GM10847 (cell line): Measurements from ENCODE around the gene SPRTN.

Source experiments
- POLR2A ChIP-seq: IDR thresholded peaks from 2 replicates; pipeline ENCODE4 v1.6.1; 2011; ENCODE audit not compliant: insufficient read length; ENCODE audit errors: extremely low read depth

SPRTN gene, protein sequence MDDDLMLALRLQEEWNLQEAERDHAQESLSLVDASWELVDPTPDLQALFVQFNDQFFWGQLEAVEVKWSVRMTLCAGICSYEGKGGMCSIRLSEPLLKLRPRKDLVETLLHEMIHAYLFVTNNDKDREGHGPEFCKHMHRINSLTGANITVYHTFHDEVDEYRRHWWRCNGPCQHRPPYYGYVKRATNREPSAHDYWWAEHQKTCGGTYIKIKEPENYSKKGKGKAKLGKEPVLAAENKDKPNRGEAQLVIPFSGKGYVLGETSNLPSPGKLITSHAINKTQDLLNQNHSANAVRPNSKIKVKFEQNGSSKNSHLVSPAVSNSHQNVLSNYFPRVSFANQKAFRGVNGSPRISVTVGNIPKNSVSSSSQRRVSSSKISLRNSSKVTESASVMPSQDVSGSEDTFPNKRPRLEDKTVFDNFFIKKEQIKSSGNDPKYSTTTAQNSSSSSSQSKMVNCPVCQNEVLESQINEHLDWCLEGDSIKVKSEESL

DNA sequence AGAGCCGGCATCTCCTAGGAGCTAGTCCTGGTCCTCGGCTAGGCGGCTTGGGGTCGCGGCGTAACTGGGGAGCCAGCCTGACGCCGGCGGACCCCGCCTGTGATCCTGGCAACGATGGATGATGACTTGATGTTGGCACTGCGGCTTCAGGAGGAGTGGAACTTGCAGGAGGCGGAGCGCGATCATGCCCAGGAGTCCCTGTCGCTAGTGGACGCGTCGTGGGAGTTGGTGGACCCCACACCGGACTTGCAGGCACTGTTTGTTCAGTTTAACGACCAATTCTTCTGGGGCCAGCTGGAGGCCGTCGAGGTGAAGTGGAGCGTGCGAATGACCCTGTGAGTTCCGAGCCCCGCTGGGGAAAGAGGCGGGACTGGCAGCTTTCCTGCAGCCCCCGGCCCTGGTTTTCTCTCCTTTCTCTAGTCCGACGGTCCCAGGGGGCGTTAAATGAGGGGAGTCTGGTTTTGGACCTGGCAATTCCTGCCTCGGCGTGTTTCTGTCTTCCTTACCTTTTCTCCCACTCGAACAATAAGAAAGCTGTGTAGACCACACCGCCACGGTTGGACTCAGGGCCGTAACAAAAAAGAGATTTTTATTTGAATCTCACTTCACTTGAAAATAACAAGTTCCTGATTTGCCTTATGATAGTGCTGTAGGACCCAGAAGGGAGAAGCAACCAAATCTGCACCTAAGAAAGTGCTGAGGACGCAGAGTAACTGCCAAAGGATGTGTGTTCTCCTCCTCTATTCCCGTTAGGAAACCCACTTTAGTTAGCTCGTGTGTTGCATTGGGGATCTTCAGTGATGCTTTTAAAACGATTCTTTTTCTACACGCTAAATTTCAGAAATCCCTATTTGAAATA is at the start of gene SPRTN:
Gene SPRTN (plus strand): TSS at position 24 of the 859 bp plus-strand sequence. CDS start 91 bp downstream, at position 115.
- TF ChIP-seq POLR2A: peak; percentile 59

DNA sequence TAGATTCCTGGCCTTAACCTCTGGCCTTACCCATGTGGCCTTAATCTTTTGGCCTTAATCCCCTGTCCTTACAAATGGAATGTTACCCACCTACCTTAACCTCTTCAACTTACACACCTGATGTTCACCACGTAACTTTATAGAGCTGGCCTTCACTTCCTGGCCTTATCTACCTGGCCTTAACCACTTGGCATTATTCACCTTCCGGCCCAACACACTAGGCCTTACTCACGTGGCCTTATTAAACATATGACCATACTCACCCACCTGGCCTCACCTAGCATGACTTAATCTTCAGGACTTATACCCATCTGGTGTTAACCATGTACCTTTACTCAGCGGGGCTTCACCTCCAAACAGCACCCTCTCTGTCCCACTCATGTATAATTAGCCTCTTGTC is 42.2 kb upstream of the SPRTN start:
- TF ChIP-seq POLR2A: no peak

DNA sequence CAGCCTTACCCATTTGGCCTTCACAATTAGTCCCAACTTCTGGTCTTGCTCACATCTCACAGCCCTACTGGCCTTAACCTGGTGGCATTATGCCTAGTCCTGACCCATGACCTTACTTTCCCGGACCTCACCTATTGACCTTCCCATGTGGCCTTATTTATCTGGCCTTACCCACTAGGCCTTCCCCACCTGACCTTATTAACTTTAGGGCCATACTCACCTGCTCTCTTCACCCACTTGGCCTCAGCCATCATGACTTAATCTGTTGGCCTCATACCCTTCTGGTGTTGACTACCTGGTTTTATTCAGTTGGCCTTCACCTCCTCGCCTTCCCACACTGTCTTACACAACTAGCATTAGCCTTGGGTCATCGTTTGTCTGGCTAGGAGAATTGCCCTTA is 36.1 kb upstream of the SPRTN start:
- TF ChIP-seq POLR2A: no peak

DNA sequence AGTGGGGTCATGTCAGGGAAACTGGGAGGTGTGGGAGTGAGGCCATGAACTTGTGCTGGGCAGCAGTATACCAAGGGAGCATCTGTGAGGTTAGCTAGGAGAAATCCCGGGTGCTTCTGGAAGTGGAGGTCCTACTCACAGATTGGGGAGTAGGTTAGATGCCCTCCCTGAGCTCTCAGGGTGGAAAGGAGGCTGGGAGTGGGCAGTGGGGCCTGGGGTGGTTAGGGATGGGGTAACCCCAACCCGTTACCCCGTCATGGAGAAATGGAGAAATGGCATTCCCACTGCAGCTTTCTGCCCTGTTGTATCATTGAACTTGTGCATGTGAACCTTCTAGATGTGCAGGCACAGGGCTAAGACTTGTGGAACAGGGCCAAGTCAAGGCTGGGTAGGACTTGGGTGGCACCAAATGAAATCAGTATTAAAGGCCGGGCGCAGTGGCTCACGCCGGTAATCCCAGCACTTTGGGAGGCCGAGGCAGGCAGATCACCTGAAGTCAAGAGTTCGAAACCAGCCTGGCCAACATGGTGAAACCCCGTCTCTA is 27.6 kb upstream of the SPRTN start:
- TF ChIP-seq POLR2A: no peak

DNA sequence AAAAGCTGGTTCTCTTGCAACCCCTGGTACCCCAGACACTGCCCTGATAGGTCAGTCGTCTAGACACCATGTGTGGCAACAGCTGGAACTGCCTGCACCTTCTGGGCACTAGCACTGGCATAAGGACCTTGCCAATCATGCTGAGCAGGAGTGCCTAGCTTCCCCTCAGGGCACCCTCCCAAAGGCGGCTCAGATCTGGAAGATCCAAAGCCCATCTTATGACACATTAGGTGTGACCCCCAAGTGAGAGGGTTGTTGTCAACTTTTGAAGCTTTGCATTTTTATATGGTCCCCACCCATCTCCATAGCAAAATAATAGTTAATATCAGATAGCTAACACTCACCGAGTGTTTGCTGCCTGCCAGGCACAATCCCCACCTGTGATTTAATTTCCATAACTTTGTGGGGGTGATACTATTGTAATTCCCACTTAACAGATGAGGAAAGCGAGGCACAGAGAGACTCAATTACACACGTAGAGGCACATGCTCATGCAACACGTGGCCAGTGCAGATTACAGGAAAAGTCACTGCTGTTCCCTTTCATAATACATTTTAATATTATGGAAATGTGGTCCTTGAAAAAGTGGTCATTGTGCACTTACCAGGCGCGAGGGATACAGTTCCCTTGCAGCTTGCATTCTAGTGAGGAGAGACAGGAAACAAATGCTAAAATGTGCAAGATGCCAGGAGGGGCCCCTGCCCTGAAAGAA is 26.2 kb upstream of the SPRTN start:
- TF ChIP-seq POLR2A: no peak

DNA sequence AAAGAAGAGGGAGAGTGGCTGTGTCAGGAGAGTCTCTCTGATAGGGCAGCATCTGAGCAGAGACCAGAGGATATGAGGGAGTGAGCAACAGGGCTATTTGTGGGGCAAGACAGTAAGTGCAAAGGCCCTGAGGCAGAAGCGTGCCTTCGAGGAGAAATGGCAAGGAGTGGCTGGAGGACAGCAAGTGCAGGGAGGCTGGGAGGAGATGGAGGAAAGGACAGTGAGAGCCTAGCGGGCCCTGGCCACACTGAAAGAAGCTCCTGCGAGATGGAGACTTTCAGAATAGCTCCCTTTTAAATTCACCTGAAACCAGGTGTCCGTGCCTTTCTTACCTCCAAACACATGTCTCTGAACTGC is 25.7 kb upstream of the SPRTN start:
- no peak for TF ChIP-seq POLR2A

DNA sequence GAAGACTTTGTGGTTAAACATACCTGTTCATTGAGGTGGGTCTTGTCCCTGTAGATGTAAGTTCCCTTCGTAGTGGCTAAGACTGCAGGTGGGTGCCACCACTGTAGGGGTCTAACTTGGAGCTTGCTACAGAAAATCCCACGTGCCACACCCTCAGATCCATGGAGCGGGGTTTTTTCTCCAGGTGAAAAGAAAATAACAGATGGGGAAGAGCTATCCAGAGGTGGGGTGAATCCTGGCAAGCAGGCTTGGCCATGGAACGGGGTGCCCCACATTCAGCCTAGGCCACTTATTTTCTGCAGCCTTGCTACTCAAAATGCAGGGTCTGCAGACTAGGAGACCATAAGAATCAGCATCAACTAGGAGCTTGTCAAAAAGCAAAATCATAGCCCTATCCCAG is 24.4 kb upstream of the SPRTN start:
- TF ChIP-seq POLR2A: no peak

DNA sequence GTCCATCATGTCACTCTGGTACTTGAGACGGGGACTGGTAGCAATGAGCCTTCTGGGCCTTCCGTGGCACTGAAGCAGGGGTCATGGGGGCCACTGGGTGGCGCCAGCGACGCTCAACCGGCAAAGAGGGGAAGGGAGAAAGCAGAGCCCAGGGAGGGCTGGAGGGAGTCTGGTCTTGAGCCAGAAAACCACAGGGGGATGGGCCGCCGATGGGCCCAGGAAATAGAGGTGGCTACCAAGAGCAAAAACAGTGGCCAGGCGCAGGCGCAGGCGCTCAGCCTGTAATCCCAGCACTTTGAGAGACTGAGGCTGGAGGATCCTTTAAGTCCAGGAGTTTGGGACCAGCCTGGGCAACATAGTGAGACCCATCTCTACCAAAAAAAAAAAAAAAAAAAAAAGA is 22.2 kb upstream of the SPRTN start:
- no peak for TF ChIP-seq POLR2A

DNA sequence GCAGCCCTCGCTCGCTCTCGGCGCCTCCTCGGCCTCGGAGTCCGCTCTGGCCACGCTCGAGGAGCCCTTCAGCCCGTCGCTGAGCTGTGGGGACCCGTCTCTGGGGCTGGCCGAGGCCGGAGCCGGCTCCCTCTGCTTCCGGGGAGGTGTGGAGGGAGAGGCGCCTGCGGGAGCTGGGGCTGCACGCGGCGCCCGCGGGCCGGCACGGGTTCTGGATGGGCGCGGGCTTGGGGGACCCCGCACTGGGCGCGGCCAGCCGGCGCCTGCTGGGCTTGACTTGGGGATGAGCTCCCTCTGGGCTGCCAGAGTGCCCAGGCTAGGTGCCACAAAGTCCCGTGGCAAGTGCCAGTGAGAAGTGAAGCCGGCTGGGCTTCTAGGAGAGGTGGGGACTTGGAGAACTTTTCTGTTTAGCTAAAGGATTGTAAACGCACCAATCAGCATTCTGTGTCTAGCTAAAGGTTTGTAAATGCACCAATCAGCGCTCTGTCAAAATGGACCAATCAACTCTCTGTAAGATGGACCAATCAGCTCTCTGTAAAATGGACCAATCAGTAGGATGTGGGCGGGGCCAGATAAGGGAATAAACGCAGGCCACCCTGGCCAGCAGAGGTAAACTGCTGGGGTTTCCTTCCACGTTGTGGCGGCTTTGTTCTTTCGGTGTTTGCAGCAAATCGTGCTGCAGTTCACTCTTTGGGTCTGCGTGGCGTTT is 20.6 kb upstream of the SPRTN start:
- TF ChIP-seq POLR2A: no peak

DNA sequence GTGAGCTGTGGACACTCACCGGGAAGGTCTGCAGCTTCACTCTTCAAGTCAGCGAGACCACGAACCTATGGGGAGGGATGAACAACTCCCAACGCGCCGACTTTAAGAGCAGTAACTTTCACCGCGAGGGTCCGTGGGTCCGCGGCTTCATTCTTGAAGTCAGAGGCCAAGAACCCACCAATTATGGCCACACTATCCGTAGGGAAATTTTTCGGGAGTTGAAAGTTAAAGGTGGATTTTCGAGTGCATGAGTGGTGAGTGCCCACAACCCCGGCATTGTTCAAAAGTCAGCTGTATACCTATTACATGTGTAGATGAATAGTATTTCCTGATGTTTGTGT is 20.1 kb upstream of the SPRTN start:
- no peak for TF ChIP-seq POLR2A

DNA sequence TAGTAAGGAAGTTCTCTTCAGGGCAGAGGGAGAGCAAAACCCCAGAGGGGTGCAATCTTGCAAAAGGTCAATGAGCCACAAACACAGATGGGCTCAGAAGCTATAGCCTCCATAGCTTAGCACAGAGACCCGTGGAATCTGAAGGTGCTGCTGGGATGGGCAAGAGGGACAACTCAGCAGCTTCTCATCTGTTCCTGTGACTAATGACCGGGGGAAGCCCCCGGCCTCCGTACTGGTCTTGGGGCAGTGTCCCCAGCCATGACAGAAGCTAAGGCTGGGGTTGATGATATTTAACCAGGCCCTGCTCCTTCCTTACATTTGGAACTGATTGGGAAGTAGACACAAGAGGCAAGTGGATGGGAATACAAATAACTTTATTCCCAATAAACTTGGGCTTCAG is 19.5 kb upstream of the SPRTN start:
- no peak for TF ChIP-seq POLR2A

DNA sequence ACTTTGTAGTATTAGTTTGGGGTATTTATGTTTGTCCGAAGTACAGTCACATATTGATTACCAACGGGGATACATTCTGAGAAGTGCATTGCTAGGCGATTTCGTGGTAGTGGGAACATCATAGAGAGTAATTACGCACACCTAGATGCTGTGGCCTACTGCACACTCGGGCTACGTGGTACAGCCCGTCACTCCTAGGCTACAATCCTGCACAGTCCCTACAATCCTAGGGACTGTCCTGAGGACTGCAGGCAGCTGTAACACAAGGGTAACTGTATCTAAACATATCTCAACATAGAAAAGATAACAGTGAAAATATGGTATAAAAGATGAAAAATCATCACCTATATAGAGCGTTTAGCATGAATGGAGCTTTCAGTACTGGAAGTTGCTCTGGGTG is 19.0 kb upstream of the SPRTN start:
- TF ChIP-seq POLR2A: no peak

DNA sequence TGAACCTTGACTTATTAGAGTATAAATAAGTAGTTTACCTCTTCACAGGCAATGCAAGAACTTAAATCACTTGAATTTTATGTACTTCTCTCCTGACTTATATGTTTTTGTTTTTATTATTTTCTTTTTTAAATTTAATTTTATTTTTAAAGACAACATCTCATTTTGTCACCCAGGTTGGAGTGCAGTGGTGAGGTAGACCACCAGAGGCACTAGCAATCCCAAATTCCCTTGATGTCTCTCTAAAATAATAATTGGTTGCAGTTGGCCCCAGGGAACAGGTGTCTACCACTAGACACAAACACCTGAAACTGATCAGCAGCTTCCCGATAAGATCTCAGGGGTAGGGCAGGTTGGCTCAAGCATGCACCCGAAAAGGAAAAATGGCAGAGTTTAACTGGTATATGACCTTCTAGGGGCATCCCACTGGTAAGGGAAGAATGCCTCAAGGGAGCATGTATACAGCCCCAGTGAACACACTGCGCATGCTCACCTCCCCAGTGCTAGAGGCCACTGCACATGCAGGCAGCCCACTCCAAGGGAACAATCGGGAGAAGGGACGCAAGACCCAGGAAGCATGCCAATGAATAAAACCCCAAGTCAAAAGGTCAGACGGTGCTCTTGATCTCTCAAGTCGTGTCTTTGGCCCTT is 15.1 kb upstream of the SPRTN start:
- no peak for TF ChIP-seq POLR2A

DNA sequence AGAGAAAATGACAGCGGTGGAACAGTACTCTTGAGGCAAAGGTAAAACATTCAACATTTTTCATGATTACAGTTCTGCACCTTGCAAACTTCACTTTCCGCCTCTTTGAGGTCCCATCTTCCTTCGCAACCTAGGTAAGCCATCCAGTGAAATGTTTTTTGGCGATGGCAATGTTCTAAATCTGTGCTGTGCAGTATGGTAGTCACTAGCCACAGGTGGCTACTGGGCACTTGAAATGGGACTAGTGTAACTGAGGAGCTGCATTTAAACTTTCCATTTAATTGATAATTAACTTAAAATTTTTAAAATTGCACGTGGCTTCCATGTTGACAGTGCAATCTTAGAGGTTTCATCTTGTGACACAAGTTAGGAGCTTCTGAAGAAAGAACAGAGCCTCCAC is 13.4 kb upstream of the SPRTN start:
- TF ChIP-seq POLR2A: no peak

DNA sequence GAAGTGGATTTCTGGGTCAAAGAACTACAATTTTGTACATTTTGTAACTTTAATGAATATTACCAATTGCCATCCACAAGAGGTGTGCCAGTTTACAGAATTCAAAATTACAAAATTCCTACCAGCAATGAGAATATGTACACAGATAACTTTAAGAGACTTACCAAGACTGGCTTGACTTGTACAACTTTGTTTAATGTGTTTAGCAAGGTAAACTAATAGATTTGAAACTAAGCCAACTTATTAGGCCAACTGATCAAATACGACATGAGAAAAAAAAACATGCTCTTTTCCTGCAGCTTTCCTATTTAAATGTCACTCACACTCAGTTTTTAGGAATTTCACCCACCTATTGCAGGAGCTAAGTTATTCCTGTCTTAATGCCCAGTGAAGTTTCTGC is 11.8 kb upstream of the SPRTN start:
- no peak for TF ChIP-seq POLR2A

DNA sequence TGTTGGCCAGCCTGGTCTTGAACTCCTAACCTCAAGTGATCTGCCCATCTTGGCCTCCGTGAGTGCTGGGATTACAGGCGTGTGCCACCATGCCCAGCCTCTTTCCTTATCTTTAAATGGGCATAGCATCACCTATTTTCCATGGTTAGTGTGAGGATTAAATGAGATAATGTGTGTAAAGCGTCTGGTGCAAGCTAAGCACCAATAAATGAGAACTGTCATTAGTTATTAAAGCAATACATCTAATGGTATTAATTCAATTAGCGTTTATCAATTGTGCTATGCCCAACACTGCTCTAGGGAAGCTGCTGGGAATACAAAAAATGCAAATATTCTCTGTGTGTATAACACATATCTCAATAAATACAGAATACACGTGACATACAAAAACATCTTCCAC is 10.5 kb upstream of the SPRTN start:
- no peak for TF ChIP-seq POLR2A
